ENCODE data around the gene MAP2K7.
"Not testable (repeated sequence)": the region's sequence is repeated elsewhere in the genome, so short reads cannot be mapped to it uniquely, and the experiment has no call there.

The MAP2K7 gene

GRCh38 chr19:7955696-7956095, 52.0 kb downstream of the MAP2K7 start:
- peak; percentile 48 for TF ChIP-seq ZIC2 (tag by site-specific recombination; IDR thresholded peaks at IDR 0.05)
- no peak for TF ChIP-seq ZNF398 (tag by site-specific recombination; IDR thresholded peaks at IDR 0.05)
- ChIA-PET POLR2A (no interaction called here), CTCF (interaction anchor here (1.4 kb wide), 1 partner anchor 47 kb away, joined by 4 read pairs; no protein-coding TSS in a partner anchor)
- Histone ChIP-seq H3K9me3 (ENCODE audit: control insufficient read depth, insufficient read depth, low read depth, low read length) (no peaks in the 10 kb centered on the region), H3K27ac (ENCODE audit: extremely low read depth, low read depth, low read length) (no peak overlapping the region), H3K4me3 (ENCODE audit: low read depth, low read length) (no peak overlapping the region), H3K4me1 (ENCODE audit: control insufficient read depth, insufficient read depth, low read length) (no peaks in the 10 kb centered on the region), H3K36me3 (ENCODE audit: control insufficient read depth in 2 of 2, insufficient read depth in 1 of 2, low read length in 2 of 2) (peaks cover 2 to 25% of the 10 kb centered on the region in 2 experiments)

- H3K4me3 ChIP-seq (ENCODE audit: low read depth, low read length): no peak overlapping the region
- CTCF ChIA-PET: interaction anchor here (1.3 to 3.1 kb wide), 2 partner anchors 11 to 15 kb away, joined by 8 to 11 read pairs; partner anchors contain the start of gene TIMM44
- peaks cover 10 to 60% of the 10 kb centered on the region in 2 experiments for H3K36me3 ChIP-seq (ENCODE audit: control insufficient read depth in 2 of 2, insufficient read depth in 1 of 2, low read length in 2 of 2)
- POLR2A ChIA-PET: interaction anchor here (0.6 to 1.4 kb wide), 3 partner anchors 13 to 252 kb away, joined by 3 to 5 read pairs (median 3); no protein-coding TSS in a partner anchor
- TF ChIP-seq ZNF404 (tag by site-specific recombination; IDR thresholded peaks at IDR 0.05): no peak
- no peak for TF ChIP-seq ZNF677 (tag by site-specific recombination; IDR thresholded peaks at IDR 0.05)
- TF ChIP-seq SALL2 (tag by site-specific recombination; IDR thresholded peaks at IDR 0.05; ENCODE audit: borderline replicate concordance): no peak
- no peak for TF ChIP-seq ZNF223 (tag by site-specific recombination; IDR thresholded peaks at IDR 0.05)
- no peak for TF ChIP-seq ZNF18 (tag by site-specific recombination; IDR thresholded peaks at IDR 0.05)
- TF ChIP-seq ZNF169 (tag by site-specific recombination; IDR thresholded peaks at IDR 0.05): no peak
- no peaks in the 10 kb centered on the region for H3K4me1 ChIP-seq (ENCODE audit: control insufficient read depth, insufficient read depth, low read length)
- H3K27ac ChIP-seq (ENCODE audit: extremely low read depth, low read depth, low read length): no peak overlapping the region
- no peaks in the 10 kb centered on the region for H3K9me3 ChIP-seq (ENCODE audit: control insufficient read depth, insufficient read depth, low read depth, low read length)
Observed at GRCh38 chr19:7959211-7959610, 55.5 kb downstream of the MAP2K7 start.

GRCh38 chr19:7961082-7961481, 57.4 kb downstream of the MAP2K7 start:
- ChIA-PET POLR2A (interaction anchor here (0.6 to 1.7 kb wide), 2 partner anchors 17 to 31 kb away, joined by 7 to 10 read pairs; partner anchors contain the start of gene TIMM44), CTCF (interaction anchor here (0.6 to 1.8 kb wide), 3 partner anchors 17 to 265 kb away, joined by 3 to 10 read pairs (median 3); partner anchors contain the start of gene TIMM44)
- not testable (repeated sequence) for H3K4me1 ChIP-seq (ENCODE audit: control insufficient read depth, insufficient read depth, low read length); H3K9me3 ChIP-seq (ENCODE audit: control insufficient read depth, insufficient read depth, low read depth, low read length); H3K4me3 ChIP-seq (ENCODE audit: low read depth, low read length); H3K27ac ChIP-seq (ENCODE audit: extremely low read depth, low read depth, low read length)
- peaks cover 25 to 79% of the 10 kb centered on the region in 2 experiments for H3K36me3 ChIP-seq (ENCODE audit: control insufficient read depth in 2 of 2, insufficient read depth in 1 of 2, low read length in 2 of 2)
- TF ChIP-seq KLF1 (tag by site-specific recombination; IDR thresholded peaks at IDR 0.05): peak; percentile 64

GRCh38 chr19:7961920-7962626, 58.4 kb downstream of the MAP2K7 start:
- ChIA-PET CTCF (no interaction called here), POLR2A (no interaction called here)
- Histone ChIP-seq H3K4me1 (ENCODE audit: control insufficient read depth, insufficient read depth, low read length) (no peaks in the 10 kb centered on the region), H3K9me3 (ENCODE audit: control insufficient read depth, insufficient read depth, low read depth, low read length) (no peaks in the 10 kb centered on the region), H3K27ac (ENCODE audit: extremely low read depth, low read depth, low read length) (no peak overlapping the region; the same call in 1 of the 2 replicates), H3K4me3 (ENCODE audit: low read depth, low read length) (no peak overlapping the region), H3K36me3 (ENCODE audit: control insufficient read depth in 2 of 2, insufficient read depth in 1 of 2, low read length in 2 of 2) (peaks cover 34 to 89% of the 10 kb centered on the region in 2 experiments)
- TF ChIP-seq ZNF366 (tag by site-specific recombination; conservative IDR thresholded peaks at IDR 0.05) (no peak), ZEB2 (tag by site-specific recombination; IDR thresholded peaks at IDR 0.05) (no peak), ZNF140 (tag by site-specific recombination; IDR thresholded peaks at IDR 0.05) (no peak)

Measured in HEK293 (cell line).